SK-N-SH treated with all-trans-retinoic acid at 6 μM for 48 hours (cell line): ENCODE results near the gene CDC42BPB.

ENCODE experiments used
- ATAC-seq: fragments of 200-7000 bp; cut with Tn5 transposase; 3 replicates; pipeline ENCODE4 v1.9.1; 2020; ENCODE audit warnings: mild to moderate bottlenecking, moderate library complexity
- CREB5 ChIP-seq: fragments of 250-450 bp; sonication (Bioruptor Pico); IDR thresholded peaks from 2 replicates; pipeline ENCODE4 v1.5.1; 2020; ENCODE audit warnings: low read depth, mild to moderate bottlenecking, moderate library complexity
- CSDC2 ChIP-seq: fragments of 250-450 bp; sonication (Bioruptor Pico); IDR thresholded peaks from 2 replicates; pipeline ENCODE4 v1.5.0; 2020; ENCODE audit warnings: mild to moderate bottlenecking, moderate library complexity
- CSRNP3 ChIP-seq: fragments of 250-450 bp; sonication (Bioruptor Pico); IDR thresholded peaks from 2 replicates; pipeline ENCODE4 v1.5.1; 2021; ENCODE audit warnings: mild to moderate bottlenecking, moderate library complexity
- ESRRG ChIP-seq: fragments of 250-450 bp; sonication (Bioruptor Pico); IDR thresholded peaks from 2 replicates; pipeline ENCODE4 v1.6.1; 2021; ENCODE audit warnings: mild to moderate bottlenecking
- GLIS3 ChIP-seq: fragments of 250-450 bp; sonication (Bioruptor Pico); IDR thresholded peaks from 2 replicates; pipeline ENCODE4 v1.5.0; 2020; ENCODE audit warnings: mild to moderate bottlenecking, moderate library complexity
- ISL1 ChIP-seq: fragments of 250-450 bp; sonication (Bioruptor Pico); IDR thresholded peaks from 2 replicates; pipeline ENCODE4 v2.1.2; 2022; ENCODE audit warnings: mild to moderate bottlenecking, moderate library complexity
- PATZ1 ChIP-seq: fragments of 250-450 bp; sonication (Bioruptor Pico); IDR thresholded peaks from 2 replicates; pipeline ENCODE4 v1.8.0; 2020; ENCODE audit warnings: mild to moderate bottlenecking, moderate library complexity, borderline replicate concordance
- POU6F1 ChIP-seq: fragments of 250-450 bp; sonication (Bioruptor Pico); IDR thresholded peaks from 2 replicates; pipeline ENCODE4 v1.8.0; 2021; ENCODE audit warnings: low read depth, mild to moderate bottlenecking, moderate library complexity, borderline replicate concordance
- PPARA ChIP-seq: fragments of 250-450 bp; sonication (Bioruptor Pico); IDR thresholded peaks from 2 replicates; pipeline ENCODE4 v1.5.0; 2020; ENCODE audit warnings: mild to moderate bottlenecking, borderline replicate concordance
- RARB ChIP-seq: fragments of 250-450 bp; sonication (Bioruptor Pico); IDR thresholded peaks from 2 replicates; pipeline ENCODE4 v1.8.0; 2021; ENCODE audit warnings: mild to moderate bottlenecking, moderate library complexity
- SNAI2 ChIP-seq: fragments of 250-450 bp; sonication (Bioruptor Pico); IDR thresholded peaks from 2 replicates; pipeline ENCODE4 v1.5.0; 2020; ENCODE audit warnings: mild to moderate bottlenecking, moderate library complexity
- TCF4 ChIP-seq: fragments of 250-450 bp; sonication (Bioruptor Pico); IDR thresholded peaks from 2 replicates; pipeline ENCODE4 v1.8.0; 2021; ENCODE audit warnings: mild to moderate bottlenecking, moderate library complexity, borderline replicate concordance
- TOX ChIP-seq: fragments of 250-450 bp; sonication (Bioruptor Pico); IDR thresholded peaks from 2 replicates; pipeline ENCODE4 v1.8.0; 2021; ENCODE audit warnings: mild to moderate bottlenecking, moderate library complexity, borderline replicate concordance
- TSHZ2 ChIP-seq: fragments of 250-450 bp; sonication (Bioruptor Pico); IDR thresholded peaks from 2 replicates; pipeline ENCODE4 v1.5.0; 2020; ENCODE audit warnings: mild to moderate bottlenecking, moderate library complexity
- ZC3H10 ChIP-seq: fragments of 250-450 bp; sonication (Bioruptor Pico); IDR thresholded peaks from 2 replicates; pipeline ENCODE4 v1.5.1; 2021; ENCODE audit warnings: mild to moderate bottlenecking, moderate library complexity
- ZFP3 ChIP-seq: fragments of 250-450 bp; sonication (Bioruptor Pico); IDR thresholded peaks from 2 replicates; pipeline ENCODE4 v1.5.0; 2020; ENCODE audit warnings: mild to moderate bottlenecking, moderate library complexity
- ZFP30 ChIP-seq: fragments of 450-650 bp; formaldehyde crosslinking; IDR thresholded peaks from 2 replicates; pipeline ENCODE4 v1.5.0; 2022; ENCODE audit warnings: mild to moderate bottlenecking, moderate library complexity
- ZNF565 ChIP-seq: fragments of 450-650 bp; formaldehyde crosslinking; conservative IDR thresholded peaks from 2 replicates; pipeline ENCODE4 v1.5.0; 2020; ENCODE audit warnings: low read depth, mild to moderate bottlenecking, moderate library complexity
- ZNF70 ChIP-seq: fragments of 450-650 bp; formaldehyde crosslinking; IDR thresholded peaks from 2 replicates; pipeline ENCODE4 v1.5.0; 2020; ENCODE audit warnings: mild to moderate bottlenecking, moderate library complexity
- ZNF8 ChIP-seq: fragments of 450-650 bp; formaldehyde crosslinking; IDR thresholded peaks from 2 replicates; pipeline ENCODE4 v1.5.0; 2020; ENCODE audit warnings: mild to moderate bottlenecking, moderate library complexity

CDC42BPB gene

GRCh38 chr14:102933618-102934231 is 123.6 kb downstream of the CDC42BPB start:
- TF ChIP-seq PATZ1 (CRISPR knock-in tag), result no peak
- no peak for TF ChIP-seq ESRRG
- no peak for TF ChIP-seq ZC3H10 (CRISPR knock-in tag)
- TF ChIP-seq ISL1, result no peak
- TF ChIP-seq ZNF565 (CRISPR knock-in tag), result no peak
- TF ChIP-seq POU6F1, result no peak
- no peak for TF ChIP-seq GLIS3 (CRISPR knock-in tag)
- TF ChIP-seq ZFP30, result no peak
- no peak for TF ChIP-seq PPARA (CRISPR knock-in tag)
- no peak for TF ChIP-seq ZFP3
- no peak for TF ChIP-seq TSHZ2 (CRISPR knock-in tag)
- no peak for TF ChIP-seq SNAI2 (CRISPR knock-in tag)
- TF ChIP-seq CSRNP3 (CRISPR knock-in tag), result no peak
- no peak for TF ChIP-seq CREB5
- no peak for TF ChIP-seq TCF4 (CRISPR knock-in tag)
- TF ChIP-seq ZNF8 (CRISPR knock-in tag), result no peak
- TF ChIP-seq, all 23 proteins: peak for 0
- ATAC-seq, result no peak

GRCh38 chr14:102932484-102933248 is 124.7 kb downstream of the CDC42BPB start:
- ATAC-seq, result no peak
- TF ChIP-seq GLIS3 (CRISPR knock-in tag) (no peak), TSHZ2 (CRISPR knock-in tag) (no peak), ESRRG (no peak), ZNF70 (CRISPR knock-in tag) (no peak), PPARA (CRISPR knock-in tag) (no peak), ZFP30 (no peak), SNAI2 (CRISPR knock-in tag) (no peak), POU6F1 (no peak), TCF4 (CRISPR knock-in tag) (no peak), RARB (CRISPR knock-in tag) (no peak), CSDC2 (no peak), ISL1 (no peak), ZNF565 (CRISPR knock-in tag) (no peak), ZNF8 (CRISPR knock-in tag) (no peak), CSRNP3 (CRISPR knock-in tag) (no peak), TOX (CRISPR knock-in tag) (no peak), ZFP3 (no peak)
